Glomerular endothelial cell (primary cell): ENCODE data around the gene MDM2. TPM values are rescaled to one million over a fixed set of nuclear protein-coding genes. Genes with fewer than 3 reads are reported as not detected.
A peak's percentile ranks its signal among the peaks of the same experiment; 100 is the strongest.
"Not testable (repeated sequence)": the region's sequence is repeated elsewhere in the genome, so short reads cannot be mapped to it uniquely, and the experiment has no call there.

Experiments used
- DNase-seq: peaks from one replicate; pipeline ENCODE4 v3.0.0-alpha.2; 2011; ENCODE audit warnings: low read depth, low spot score; ENCODE audit errors: extremely low read depth
- total RNA-seq: library from RNA; depleted of rRNA; stranded (reverse); fragments of >200 nt; gene quantifications from 2 replicates; pipeline ENCODE4 v1.2.3, GENCODE V29; 2015

The MDM2 gene
- total RNA-seq, 1 donor from 2014 or later, result 197 TPM

GRCh38 chr12:68804657-68805591 lies 3.1 kb upstream of the MDM2 start:
- no peak for DNase-seq

GRCh38 chr12:68805592-68806120 lies 2.3 kb upstream of the MDM2 start:
- DNase-seq, result no peak

GRCh38 chr12:68806488-68807237 lies 1.3 kb upstream of the MDM2 start:
- no peak for DNase-seq

GRCh38 chr12:68807274-68807575 lies 752 bp upstream of the MDM2 start:
- not testable (repeated sequence) for DNase-seq

- peak; percentile 87 for DNase-seq
Observed at GRCh38 chr12:68808388-68809189, 612 bp downstream of the MDM2 start.

GRCh38 chr12:68809190-68810026 lies 1.4 kb downstream of the MDM2 start:
- DNase-seq, result no peak

- not testable (repeated sequence) for DNase-seq
Observed at GRCh38 chr12:68810027-68810389, 2.0 kb downstream of the MDM2 start.

GRCh38 chr12:68811573-68811972 lies 3.6 kb downstream of the MDM2 start:
- DNase-seq, result not testable (repeated sequence)

- DNase-seq, result no peak
Observed at GRCh38 chr12:68812553-68813241, 4.7 kb downstream of the MDM2 start.

GRCh38 chr12:68813242-68813593 lies 5.2 kb downstream of the MDM2 start:
- no peak for DNase-seq

GRCh38 chr12:68814490-68815231 lies 6.7 kb downstream of the MDM2 start:
- DNase-seq, result no peak

- DNase-seq, result no peak
Observed at GRCh38 chr12:68815232-68815927, 7.4 kb downstream of the MDM2 start.

GRCh38 chr12:68815928-68816800 lies 8.2 kb downstream of the MDM2 start:
- DNase-seq, result no peak

- not testable (repeated sequence) for DNase-seq
Observed at GRCh38 chr12:68819481-68819880, 11.5 kb downstream of the MDM2 start.

GRCh38 chr12:68821357-68822188 lies 13.6 kb downstream of the MDM2 start:
- no peak for DNase-seq

GRCh38 chr12:68823696-68824095 lies 15.7 kb downstream of the MDM2 start:
- no peak for DNase-seq
